Measurements from ENCODE around the gene PSG2.
"Not testable (repeated sequence)": the region's sequence is repeated elsewhere in the genome, so short reads cannot be mapped to it uniquely, and the experiment has no call there.

- not testable (repeated sequence) for TF ChIP-seq CTCF (IDR thresholded peaks at IDR 0.05; ENCODE audit: insufficient read depth, low read depth, low read length); EZH2 (IDR thresholded peaks at IDR 0.05; ENCODE audit: insufficient read depth, low read length)
Observed at GRCh38 chr19:43022098-43022497, 60.4 kb downstream of the PSG2 start.
